Spleen (tissue), 7 donors: ENCODE data around the gene MYRF.
A peak's percentile ranks its signal among the peaks of the same experiment; 100 is the strongest.

Experiments
- CTCF ChIP-seq, 11 experiments: fragments of 200-600 bp in 7 of 11; fragments of 450-650 bp in 4 of 11; sonication (generic) in 4 of 11; IDR thresholded peaks in 8 of 11; conservative IDR thresholded peaks in 3 of 11; 1 replicate in 7 of 11; 2 replicates in 4 of 11; pipeline versions ENCODE4 v1.4.0 to v1.8.0; 2016 to 2021; ENCODE audit warnings: antibody characterized with exemption in 11 of 11, inconsistent platforms in 4 of 11, mild to moderate bottlenecking in 1 of 11
- POLR2A ChIP-seq, 3 donors: fragments of 450-650 bp; IDR thresholded peaks; one replicate each; pipeline ENCODE4 v1.5.1; 2017; ENCODE audit warnings: antibody characterized with exemption in 3 of 3, mild to moderate bottlenecking in 1 of 3
- POLR2AphosphoS5 ChIP-seq, 3 donors: sonication (generic); formaldehyde crosslinking; IDR thresholded peaks; one replicate each; pipeline ENCODE4 v1.5.1; 2017; ENCODE audit warnings: antibody characterized with exemption in 3 of 3
- donor health status: DM: no; HTN: no; CAD: no; lungs with moderate emphysema.
- donor health status: DM: no; HTN: no; CAD: no.
- donor health status: DM: no; HTN: no; CAD: no.

- TF ChIP-seq POLR2AphosphoS5 (IDR thresholded peaks at IDR 0.05) (no peak), CTCF (IDR thresholded peaks at IDR 0.05 in 8 of 11, conservative IDR thresholded peaks at IDR 0.05 in 3 of 11) (peak; percentile 77 to 93 (median 85)), POLR2A (IDR thresholded peaks at IDR 0.05) (no peak)
These were observed 45.0 kb downstream of the MYRF start for GRCh38 chr11:61797263-61797944.
